HG02610 (cell line): ENCODE results near the gene RBBP6.
"Not testable (repeated sequence)": the region's sequence is repeated elsewhere in the genome, so short reads cannot be mapped to it uniquely, and the experiment has no call there.

Experiments
- ATAC-seq: cut with Tn5 transposase; IDR thresholded peaks from one replicate; pipeline ENCODE4 v1.9.1; 2021; ENCODE audit warnings: mild to moderate bottlenecking, moderate library complexity; ENCODE audit not compliant: unreplicated experiment

RBBP6 gene, protein sequence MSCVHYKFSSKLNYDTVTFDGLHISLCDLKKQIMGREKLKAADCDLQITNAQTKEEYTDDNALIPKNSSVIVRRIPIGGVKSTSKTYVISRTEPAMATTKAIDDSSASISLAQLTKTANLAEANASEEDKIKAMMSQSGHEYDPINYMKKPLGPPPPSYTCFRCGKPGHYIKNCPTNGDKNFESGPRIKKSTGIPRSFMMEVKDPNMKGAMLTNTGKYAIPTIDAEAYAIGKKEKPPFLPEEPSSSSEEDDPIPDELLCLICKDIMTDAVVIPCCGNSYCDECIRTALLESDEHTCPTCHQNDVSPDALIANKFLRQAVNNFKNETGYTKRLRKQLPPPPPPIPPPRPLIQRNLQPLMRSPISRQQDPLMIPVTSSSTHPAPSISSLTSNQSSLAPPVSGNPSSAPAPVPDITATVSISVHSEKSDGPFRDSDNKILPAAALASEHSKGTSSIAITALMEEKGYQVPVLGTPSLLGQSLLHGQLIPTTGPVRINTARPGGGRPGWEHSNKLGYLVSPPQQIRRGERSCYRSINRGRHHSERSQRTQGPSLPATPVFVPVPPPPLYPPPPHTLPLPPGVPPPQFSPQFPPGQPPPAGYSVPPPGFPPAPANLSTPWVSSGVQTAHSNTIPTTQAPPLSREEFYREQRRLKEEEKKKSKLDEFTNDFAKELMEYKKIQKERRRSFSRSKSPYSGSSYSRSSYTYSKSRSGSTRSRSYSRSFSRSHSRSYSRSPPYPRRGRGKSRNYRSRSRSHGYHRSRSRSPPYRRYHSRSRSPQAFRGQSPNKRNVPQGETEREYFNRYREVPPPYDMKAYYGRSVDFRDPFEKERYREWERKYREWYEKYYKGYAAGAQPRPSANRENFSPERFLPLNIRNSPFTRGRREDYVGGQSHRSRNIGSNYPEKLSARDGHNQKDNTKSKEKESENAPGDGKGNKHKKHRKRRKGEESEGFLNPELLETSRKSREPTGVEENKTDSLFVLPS (N-terminal part only)

DNA sequence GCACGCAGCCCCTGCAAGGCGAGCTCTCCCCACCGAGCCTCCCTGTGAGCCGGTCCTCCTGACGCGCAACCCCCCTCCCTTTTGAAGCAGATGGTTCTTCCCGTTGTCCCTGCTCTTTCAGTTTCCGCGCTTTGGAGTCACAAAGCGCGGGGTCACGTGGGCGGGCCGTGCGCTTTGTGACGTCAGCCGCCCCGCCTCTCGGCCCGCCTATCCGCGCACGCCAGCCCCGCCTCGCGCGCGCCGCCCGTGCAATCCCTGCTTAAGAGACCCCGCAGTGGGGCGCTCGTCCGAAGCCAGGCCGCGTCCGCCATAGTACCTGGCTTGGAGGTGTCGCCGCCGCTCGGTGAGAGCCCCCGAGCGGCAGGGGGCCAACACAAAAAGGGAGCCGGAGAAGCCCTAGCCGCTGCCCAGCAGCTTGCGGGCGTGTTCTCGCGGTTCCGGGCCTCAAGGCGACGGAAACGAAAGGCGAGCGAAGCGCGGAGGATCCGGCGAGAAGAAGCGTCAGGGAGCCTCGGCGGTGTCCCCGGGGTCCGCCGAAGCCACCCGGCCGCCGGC is at the start of gene RBBP6:
RBBP6 (plus strand) TSS at position 272 of the 555 bp plus-strand sequence. CDS start 1,061 bp downstream, outside the sequence.
- ATAC-seq = peak; percentile 87

DNA sequence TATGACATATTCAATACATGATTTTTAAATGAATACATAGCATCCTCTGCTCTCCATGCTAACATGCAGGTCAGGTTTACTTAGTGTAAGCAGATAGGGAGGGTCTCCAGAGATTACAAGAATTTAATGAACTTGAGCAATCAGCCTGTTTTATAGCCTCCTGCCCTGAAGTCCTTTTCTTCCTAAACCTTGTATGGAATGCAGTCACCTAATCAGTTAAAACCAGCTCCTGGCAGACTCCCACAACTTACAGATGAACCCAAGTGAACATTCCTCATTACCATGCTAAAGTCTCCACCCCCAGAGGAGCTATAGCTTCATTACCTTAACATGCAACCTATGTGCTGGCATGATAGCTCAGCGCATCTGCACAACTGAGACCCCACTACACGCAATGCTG is 48.5 kb upstream of the RBBP6 start:
- no peak for ATAC-seq

DNA sequence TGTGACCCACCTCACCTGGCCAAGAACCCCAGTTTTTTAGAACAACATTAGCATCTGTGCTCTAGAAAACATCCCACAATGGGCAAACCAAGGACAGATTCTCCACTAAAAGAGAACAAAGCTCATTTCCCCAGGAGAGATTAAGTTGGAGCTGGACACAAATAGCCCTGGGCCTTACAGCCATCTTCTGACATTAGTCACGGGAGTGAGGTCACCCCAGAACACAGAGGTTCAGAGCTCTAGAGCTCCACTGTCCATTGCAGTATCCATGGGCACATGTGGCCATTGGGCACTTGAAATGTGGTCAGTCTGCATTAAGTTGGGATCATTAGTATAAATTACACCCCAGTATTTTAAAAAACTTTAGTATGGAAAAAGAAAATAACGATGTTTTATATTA is 47.6 kb upstream of the RBBP6 start:
- ATAC-seq = no peak

DNA sequence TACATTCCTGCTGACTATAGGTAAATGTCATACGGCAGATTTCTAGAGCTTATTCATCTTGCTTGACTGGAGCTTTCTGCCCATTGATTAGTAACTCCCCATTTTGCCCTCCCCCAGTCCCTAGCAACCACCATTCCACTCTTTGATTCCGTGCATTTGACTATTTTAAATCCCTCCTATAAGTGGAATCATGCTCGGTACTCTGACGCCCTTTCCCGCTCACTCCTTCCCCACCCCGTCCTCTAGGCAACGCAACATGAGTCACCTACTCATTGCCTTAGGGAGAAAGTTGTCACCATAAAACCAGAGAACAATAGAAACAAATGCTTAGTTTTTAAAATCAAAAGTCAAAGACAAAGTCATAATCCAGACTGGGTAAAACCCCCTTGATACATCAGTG is 45.5 kb upstream of the RBBP6 start:
- no peak for ATAC-seq

DNA sequence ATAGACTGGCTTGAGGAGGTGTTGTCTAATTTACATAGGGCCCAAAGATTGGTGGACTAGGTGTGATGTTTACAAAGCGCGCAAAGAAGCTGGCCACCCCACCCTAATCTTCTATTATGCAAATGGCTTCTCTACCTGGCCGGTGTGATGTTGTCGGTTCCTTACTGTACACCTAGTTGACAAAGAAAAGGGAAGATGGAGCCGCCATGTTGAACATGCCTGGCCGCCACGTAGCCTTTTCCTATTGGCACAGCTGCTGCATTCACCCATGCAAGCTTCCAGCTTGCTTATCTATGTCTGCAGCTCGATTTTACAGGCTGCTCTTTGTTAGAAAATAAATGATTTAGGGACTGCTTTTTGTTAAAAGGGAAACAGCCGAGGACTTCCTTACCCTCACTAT is 44.2 kb upstream of the RBBP6 start:
- not testable (repeated sequence) for ATAC-seq

DNA sequence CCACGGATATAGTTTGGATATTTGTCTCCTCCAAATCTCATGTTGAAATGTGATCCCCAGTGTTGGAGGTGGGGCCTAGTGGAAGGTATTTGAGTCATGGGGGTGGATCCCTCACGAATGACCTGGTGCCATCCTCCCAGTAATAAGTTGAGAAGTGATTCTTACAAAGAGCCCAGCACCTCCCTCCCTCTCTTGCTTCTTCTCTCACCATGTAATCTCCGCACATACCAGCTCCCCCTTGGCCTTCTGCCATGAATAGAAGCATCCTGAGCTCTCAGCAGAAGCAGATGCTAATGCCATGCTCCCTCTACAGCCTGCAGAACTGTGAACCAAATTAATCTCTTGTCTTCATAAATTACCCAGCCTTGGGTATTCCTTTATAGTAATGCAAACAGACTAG is 41.9 kb upstream of the RBBP6 start:
- ATAC-seq = no peak

DNA sequence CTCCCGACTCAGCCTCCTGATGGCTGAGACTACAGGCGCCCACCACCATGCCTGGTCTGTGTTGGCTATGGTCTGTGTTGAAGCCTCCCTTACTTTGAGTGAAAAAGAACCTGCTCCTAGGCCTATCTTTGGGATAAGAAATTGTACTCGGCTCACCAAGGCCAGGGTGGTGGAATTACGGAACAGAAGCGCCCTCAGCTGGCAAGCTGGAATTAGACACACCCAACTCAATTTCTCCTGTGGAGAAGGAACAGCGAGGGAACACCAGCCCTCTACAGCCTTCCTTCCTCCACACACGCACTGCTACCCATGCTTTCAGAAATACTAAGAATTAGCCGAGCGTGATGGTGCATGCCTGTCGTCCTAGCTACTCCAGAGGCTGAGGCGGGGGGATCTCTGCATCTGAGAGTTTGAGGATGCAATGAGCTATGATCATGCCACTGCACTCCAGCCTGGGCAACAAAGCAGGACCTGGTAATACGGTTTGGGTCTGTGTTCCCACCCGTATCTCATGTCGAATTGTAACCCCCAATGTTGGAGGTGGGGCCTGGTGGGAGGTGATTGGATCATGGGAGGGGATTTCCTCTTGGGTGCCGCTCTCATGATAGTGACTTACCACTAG is 40.1 kb upstream of the RBBP6 start:
- ATAC-seq = no peak

DNA sequence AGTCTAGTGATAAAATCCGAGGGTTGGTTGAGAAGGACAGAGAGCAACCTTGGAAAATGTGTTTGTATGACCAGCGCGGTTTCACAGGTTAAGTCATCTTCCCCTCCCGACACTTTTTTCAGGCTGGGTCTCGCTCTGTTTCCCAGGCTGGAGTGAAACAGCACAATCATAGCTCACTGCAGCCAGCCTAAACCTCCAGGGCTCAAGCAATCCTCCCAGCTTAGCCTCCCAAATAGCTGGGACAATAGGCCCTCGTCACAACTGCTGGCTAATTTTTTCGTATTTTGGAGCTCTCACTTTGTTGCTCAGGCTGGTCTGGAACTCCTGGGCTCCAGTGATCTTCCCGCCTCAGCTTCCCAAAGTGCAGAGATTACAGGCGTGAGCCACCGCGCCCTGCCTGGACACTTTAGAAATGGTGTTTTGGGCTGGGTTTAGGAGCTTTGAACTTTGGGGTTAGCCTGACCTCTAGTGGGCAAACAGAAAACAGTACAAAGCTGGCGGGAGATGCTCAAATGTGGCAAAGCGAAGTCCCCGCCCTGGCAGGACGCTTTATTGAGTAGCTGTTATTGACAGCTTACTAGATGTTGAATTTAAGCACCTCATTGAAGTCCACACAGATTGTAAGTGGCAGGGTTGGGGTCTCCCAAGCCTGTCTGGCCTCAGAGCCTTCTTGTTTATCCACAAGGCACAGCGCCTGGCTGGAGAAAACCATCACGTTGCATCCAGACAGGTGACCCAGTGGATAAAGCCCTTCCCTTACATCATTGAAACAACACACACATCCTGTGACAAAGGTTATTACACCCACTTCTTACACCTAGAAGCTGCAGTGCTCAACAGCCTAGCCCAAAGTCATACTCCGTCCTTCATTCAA is 34.7 kb upstream of the RBBP6 start:
- ATAC-seq = no peak

DNA sequence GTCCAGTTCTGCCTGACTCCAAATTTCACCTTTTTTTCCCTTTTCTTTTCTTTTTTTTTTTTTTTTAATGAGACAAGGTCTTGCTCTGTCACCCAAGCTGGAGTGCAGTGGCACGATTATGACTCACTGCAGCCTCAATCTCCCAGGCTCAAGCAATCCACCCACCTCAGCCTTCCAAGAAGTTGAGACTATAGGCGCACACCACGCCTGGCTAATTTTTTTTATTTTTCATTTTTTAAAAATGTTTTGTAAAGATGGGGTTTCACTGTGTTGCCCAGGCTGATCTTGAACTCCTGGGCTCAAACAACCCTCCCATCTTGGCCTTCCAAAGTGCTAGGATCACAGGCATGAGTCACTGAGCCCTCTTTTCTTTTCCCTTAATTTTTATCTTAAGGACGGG is 33.4 kb upstream of the RBBP6 start:
- ATAC-seq = no peak

DNA sequence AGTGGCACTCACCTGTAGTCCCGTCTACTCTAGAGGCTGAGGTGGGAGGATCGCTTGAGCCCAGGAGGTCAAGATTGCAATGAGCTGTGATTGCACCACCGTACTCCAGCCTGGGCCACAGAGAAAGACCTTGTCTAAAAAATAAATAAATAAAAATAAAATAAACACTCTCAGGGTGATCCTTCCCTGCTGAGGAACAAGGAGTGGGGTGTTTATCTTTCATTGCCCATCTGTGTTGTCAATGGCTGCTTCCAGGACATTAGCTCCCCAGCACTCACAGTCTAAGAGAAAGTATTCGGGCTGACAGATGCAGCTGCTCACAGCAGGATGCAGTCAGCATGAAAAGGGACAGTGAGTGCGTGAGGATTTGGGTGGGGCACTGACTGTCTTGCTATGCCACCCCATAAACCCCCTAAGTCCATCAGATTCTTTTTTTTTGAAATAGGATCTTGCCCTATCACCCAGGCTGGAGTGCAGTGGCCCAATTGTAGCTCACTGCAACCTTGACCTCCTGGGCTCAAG is 31.3 kb upstream of the RBBP6 start:
- ATAC-seq = no peak

DNA sequence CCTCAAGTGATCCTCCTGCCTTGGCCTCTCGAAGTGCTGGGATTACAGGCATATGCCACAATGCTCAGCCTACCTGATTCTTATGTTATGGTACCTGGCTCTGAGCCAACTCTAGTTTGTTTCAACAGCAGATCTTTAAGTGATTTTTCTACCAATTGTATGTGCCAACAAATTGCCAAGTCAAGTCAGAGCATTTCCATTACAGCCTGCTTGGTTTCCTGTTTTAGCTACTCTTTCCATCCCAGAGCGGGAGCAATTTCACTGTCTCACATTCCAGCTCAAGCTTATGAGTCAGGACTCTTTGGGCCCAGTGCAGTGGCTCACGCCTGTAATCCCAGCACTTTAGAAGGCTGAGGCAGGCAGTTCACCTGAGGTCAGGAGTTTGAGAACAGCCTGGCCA is 30.8 kb upstream of the RBBP6 start:
- no peak for ATAC-seq

DNA sequence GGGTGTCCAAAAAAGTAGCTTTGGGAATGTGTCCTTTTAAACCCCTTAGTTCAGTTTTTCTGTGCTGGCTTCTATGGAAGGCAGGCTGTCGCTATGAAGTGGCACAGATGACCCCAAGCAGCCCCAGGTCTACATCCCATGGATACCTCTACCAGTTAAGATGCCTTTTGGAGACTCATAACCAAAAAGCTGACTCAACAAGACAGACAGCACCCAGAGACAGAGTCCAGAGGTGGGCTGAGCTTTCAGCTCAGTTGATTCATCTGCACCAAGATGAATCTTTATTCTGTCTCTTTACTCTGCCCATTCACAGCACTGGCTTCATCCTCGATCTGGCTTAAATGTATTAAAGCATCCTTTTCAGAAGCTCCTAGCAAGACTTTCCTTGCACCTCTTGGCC is 29.8 kb upstream of the RBBP6 start:
- ATAC-seq = no peak

DNA sequence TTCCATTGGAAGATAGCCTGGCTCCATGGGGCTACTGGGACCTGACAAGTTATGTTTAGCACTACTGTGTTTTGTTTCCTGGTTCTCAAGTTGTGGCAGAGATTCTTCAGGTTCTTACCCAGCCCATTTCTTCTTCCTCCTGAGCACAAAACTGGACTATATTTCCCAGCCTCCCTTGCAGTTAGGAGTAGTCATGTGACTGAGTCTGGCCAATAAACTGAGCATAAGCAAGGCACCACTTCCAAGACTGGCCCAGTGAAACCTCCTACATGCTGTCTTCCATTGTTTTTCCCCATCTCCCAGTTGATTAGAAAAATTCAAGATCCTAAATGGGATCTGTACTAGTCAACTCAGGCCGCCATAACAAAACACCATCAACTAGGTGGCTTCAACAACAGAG is 28.2 kb upstream of the RBBP6 start:
- ATAC-seq = no peak

DNA sequence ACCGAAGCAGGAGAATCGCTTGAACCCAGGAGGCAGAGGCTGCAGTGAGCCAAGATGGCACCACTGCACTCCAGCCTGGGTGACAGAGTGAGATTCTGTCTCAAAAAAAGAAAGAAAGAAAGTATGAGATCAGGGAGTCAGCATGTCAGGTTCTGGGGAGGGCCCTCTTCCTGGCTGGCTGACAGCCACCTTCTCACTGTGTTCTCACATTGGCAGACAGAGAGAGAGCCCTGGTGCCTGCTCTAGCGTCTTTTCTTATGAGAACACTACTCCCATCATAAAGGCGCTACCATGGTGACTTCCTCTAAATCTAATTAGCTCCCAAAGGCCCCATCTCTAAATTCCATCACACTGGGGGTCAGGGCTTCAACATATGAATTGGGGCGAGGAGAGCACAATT is 27.6 kb upstream of the RBBP6 start:
- no peak for ATAC-seq

DNA sequence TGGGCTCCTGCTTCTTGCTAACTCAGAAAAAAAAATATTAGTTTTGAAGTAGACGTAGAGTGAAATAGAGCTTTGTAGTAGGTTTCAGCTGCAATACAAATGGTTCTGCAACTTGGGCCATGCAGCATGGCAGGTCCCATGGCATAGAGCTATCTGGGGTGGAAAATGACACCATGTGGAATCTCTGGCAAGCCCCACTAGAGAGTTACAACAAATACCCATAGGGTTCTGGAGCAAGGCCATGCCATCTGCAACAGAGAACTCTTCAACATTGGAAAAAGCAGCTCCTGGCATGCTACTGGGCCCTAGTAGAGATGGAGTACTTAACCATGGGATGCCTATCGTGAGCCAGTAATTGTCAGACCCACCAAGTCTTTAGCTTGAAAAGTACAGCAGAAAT is 25.3 kb upstream of the RBBP6 start:
- no peak for ATAC-seq

DNA sequence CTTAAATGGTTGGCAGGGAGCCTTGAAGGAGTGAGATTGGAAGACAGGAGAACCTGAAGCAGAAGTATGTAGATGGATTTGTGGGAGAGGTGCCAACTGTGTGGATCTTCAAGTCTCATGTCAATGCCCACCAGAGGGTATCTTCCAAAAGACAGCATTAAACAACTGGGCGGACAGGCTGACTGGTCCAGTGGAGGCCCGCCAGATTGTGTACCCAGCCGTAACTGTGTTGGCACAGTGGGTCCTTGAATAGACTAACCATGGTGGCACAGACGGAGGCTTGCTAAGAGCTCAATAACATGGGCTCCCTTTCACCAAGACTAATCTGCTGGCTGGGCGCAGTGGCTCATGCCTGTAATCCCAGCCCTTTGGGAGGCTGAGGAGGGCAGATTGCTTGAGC is 24.2 kb upstream of the RBBP6 start:
- ATAC-seq = no peak

DNA sequence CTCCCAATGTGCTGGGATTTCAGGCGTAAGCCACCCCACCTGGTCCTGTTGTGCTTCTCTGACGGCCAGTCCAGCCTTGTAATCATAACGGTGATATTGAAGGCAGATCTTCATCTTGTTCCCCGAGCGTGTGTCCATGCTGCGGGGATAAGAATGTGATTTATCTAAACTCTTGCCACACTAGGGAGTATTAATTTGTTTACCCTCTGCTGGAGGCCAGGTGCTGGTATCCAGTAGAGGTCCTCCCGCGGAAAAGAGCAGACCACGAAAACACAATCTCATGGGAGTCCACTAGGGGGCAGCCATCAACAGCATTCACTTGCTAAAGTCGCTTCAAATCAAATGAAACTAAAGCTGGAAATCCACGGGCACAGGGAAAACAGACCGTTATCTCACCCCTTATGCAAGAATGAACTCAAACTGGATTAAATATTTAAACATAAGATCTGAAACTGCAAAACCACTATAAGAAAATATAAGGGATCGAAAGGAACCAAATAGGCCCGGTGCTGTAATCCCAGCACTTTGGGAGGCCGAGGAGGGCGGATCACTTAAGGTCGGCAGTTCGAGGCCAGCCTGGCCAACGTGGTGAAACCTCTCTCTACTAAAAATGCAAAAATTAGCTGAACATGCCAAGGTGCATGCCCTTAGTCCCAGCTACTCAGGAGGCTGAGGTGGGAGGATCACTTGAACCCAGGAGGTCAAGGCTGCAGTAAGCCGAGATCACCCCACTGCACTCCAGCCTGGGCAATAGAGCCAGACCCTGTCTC is 22.3 kb upstream of the RBBP6 start:
- ATAC-seq = no peak

DNA sequence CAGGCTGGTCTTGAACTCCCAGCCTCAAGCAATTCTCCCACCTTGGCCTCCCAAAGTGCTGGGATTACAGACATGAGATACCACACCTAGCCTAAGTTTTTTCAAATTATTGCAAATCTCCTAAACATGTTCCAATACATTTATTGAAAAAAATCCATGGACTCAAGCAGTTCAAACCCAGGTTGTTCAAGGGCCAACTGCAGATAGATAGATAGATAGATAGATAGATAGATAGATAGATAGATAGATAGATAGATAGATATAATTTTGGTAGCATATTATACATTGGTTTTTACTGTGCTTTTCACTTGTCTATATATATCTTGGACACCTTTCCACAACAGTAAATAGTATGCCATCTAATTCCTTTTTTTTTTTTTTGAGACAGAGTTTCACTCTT is 20.9 kb upstream of the RBBP6 start:
- no peak for ATAC-seq

DNA sequence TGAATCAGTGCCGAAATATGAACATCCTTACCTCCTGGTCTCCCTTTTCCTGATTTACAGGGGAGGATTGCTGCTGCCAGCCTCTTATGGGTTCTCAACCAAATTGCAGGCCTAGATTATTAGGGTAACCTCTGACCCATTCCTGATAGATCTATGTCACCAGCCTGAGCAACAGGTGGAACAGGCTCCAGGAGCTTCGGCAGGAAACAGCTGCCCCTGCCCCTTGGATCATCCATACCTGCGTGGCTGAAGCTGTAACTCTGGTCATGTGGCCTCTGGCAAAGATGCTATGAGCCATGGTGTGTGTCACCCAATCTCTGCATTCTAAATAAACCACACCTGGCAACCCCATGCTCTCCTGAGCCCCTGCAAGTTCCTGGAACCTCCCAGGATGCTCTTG is 18.4 kb upstream of the RBBP6 start:
- ATAC-seq = no peak
